HG03469 (cell line): ENCODE results near the gene MS4A8.
"Not testable (repeated sequence)": the region's sequence is repeated elsewhere in the genome, so short reads cannot be mapped to it uniquely, and the experiment has no call there.

Experiments used
- ATAC-seq: cut with Tn5 transposase; IDR thresholded peaks from one replicate; pipeline ENCODE4 v1.9.1; 2021; ENCODE audit warnings: mild to moderate bottlenecking, moderate library complexity, moderate number of reproducible peaks; ENCODE audit not compliant: unreplicated experiment

MS4A8 gene

GRCh38 chr11:60724420-60724819, 25.0 kb downstream of the MS4A8 start, which contains the start of gene MS4A18:
TSS of gene MS4A18 (plus strand) at chr11:60724720.
- ATAC-seq: no peak

- ATAC-seq: no peak
Measured at GRCh38 chr11:60725592-60725991, 26.2 kb downstream of the MS4A8 start.

- ATAC-seq: no peak
Measured at GRCh38 chr11:60731586-60731985, 32.2 kb downstream of the MS4A8 start.

GRCh38 chr11:60734279-60734678, 34.9 kb downstream of the MS4A8 start:
- ATAC-seq: no peak

GRCh38 chr11:60739114-60739513, 39.7 kb downstream of the MS4A8 start:
- no peak for ATAC-seq

- no peak for ATAC-seq
Measured at GRCh38 chr11:60740573-60740972, 41.2 kb downstream of the MS4A8 start.

- no peak for ATAC-seq
Measured at GRCh38 chr11:60741421-60741820, 42.0 kb downstream of the MS4A8 start.

- ATAC-seq: no peak
Measured at GRCh38 chr11:60743058-60743457, 43.6 kb downstream of the MS4A8 start.

GRCh38 chr11:60744114-60744513, 44.7 kb downstream of the MS4A8 start:
- ATAC-seq: no peak

- ATAC-seq: no peak
Measured at GRCh38 chr11:60747359-60747873, 48.0 kb downstream of the MS4A8 start.

- no peak for ATAC-seq
Measured at GRCh38 chr11:60748225-60748624, 48.8 kb downstream of the MS4A8 start.

GRCh38 chr11:60748821-60749220, 49.4 kb downstream of the MS4A8 start:
- ATAC-seq: no peak

GRCh38 chr11:60750911-60751310, 51.5 kb downstream of the MS4A8 start:
- no peak for ATAC-seq

GRCh38 chr11:60753309-60753708, 53.9 kb downstream of the MS4A8 start:
- no peak for ATAC-seq

- ATAC-seq: no peak
Measured at GRCh38 chr11:60754887-60755286, 55.5 kb downstream of the MS4A8 start.

- no peak for ATAC-seq
Measured at GRCh38 chr11:60756307-60757032, 57.1 kb downstream of the MS4A8 start, which contains the start of gene MS4A15. TSS of gene MS4A15 (plus strand) at chr11:60756867. CDS start at chr11:60763734, 6,867 bp downstream.

- ATAC-seq: no peak
Measured at GRCh38 chr11:60757231-60757800, 57.9 kb downstream of the MS4A8 start.

- ATAC-seq: not testable (repeated sequence)
Measured at GRCh38 chr11:60758671-60759070, 59.3 kb downstream of the MS4A8 start.

- ATAC-seq: not testable (repeated sequence)
Measured at GRCh38 chr11:60759438-60760225, 60.2 kb downstream of the MS4A8 start.

- ATAC-seq: no peak
Measured at GRCh38 chr11:60761436-60762190, 62.2 kb downstream of the MS4A8 start.
